SW480 (cell line): ENCODE data around the gene DDOST.

Experiments used
- DNase-seq: peaks from one replicate; pipeline ENCODE4 v3.0.0-alpha.2; 2016; ENCODE audit warnings: low spot score

DDOST gene

DNA sequence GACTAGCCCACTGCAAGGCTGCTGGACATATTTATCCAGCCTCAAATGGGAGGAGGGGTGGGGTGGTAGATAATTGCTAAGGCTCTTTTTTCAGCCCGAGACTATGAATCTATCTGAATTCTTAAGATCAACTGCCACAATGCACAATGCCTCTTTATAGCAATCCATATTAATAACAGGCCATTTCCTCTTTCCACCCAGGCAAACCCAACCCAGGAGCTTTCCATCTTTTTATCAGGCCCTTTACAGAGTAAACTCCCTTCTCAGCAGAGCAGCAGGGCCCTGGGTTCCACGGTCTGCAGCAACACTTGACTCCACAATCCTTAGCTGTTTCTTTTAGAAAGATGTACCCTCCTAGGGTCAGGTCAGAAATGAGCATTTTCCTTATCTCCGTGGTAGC lies 806 bp downstream of the DDOST start:
- no peak for DNase-seq

- no peak for DNase-seq
These were observed 2.8 kb downstream of the DDOST start for GRCh38 chr1:20658166-20658915.

DNA sequence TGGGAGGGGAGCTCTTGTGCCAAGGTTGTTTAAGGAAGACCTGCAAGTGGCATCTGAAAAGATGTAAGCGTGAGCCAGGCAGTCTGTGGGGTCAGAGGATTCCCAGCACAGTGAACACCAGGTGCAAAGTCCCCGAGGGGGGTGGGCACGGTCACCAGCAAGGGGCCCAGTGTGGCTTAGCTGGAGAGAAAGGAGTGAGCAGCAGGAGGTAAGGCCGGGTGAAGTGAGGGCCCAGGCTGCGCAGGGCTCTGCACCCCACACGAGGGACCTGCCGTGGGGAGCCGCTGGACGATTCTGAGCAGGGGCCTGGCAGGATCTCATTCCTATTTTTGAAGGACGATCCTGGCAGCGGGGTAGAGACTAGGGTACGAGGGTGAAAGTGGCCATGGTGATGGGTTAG lies 4.1 kb downstream of the DDOST start:
- no peak for DNase-seq

- DNase-seq, result no peak
These were observed 7.0 kb downstream of the DDOST start for GRCh38 chr1:20654104-20654690.

DNA sequence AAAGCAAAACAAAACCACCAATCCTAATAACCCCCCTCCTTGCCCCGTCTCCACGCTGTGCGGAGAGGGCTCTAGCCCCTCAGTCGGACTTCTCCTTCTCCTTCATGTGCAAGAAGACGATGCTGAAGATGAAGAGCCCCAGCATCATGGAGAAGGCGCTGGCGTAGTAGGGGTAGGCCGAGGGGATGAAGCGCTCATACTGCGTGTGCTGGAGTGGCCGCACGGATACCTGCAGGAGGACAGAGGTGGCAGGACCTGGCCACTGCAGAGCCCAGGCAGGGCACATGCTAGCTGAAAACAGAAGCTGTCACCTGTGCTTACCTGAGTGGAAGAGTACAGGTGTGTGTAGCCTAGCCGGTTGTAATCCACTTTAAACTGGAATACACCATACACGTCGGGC lies 8.9 kb downstream of the DDOST start:
- DNase-seq, result no peak

GRCh38 chr1:20648946-20649345 lies 12.2 kb downstream of the DDOST start:
- DNase-seq, result no peak

GRCh38 chr1:20648438-20648837 lies 12.7 kb downstream of the DDOST start:
- no peak for DNase-seq

DNA sequence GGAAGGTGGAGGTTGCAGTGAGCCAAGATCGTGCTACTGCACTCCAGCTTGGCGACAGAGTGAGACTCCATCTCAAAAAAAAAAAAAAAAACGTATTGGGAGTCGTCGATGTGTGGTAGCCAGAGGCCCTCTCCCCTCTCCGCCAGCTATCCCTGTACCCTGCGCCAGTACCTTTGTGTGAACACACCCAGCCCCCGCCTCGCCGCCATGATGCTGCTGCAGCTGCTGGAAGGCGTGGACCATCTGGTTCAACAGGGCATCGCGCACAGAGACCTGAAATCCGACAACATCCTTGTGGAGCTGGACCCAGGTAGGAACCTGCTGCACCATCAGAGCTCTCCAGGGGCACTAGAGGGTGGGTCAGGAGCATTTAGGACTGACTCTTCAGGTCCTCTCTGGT lies 15.8 kb downstream of the DDOST start:
- DNase-seq, result no peak

DNA sequence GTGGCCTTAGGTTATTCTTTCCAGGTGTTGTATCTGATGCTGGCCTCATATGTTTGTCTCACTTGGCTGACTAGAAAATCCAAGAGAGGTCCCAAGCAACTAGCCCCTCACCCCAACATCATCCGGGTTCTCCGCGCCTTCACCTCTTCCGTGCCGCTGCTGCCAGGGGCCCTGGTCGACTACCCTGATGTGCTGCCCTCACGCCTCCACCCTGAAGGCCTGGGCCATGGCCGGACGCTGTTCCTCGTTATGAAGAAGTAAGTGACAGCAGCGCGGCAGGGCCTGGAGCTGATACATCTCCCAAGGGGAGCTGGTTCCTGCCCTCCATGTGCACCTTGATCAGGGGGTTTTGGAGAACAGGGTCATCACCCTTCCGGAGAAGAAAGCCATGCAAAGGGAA lies 16.8 kb downstream of the DDOST start:
- no peak for DNase-seq

GRCh38 chr1:20643080-20643479 lies 18.1 kb downstream of the DDOST start:
- no peak for DNase-seq

- no peak for DNase-seq
These were observed 19.2 kb downstream of the DDOST start for GRCh38 chr1:20641975-20642374.

GRCh38 chr1:20640183-20640597 lies 21.0 kb downstream of the DDOST start:
- peak; percentile 52 for DNase-seq

GRCh38 chr1:20636785-20637347 lies 24.3 kb downstream of the DDOST start:
- no peak for DNase-seq

GRCh38 chr1:20634594-20635084 lies 26.5 kb downstream of the DDOST start:
- DNase-seq, result peak; percentile 71

- DNase-seq, result peak; percentile 35
These were observed 27.0 kb downstream of the DDOST start for GRCh38 chr1:20634065-20634593.

GRCh38 chr1:20633190-20634064 lies 27.7 kb downstream of the DDOST start, which contains the start of gene PINK1:
Gene PINK1 (plus strand): TSS chr1:20633458. CDS start chr1:20633549, 91 bp downstream.
- peak; percentile 84 for DNase-seq

GRCh38 chr1:20632386-20632785 lies 28.8 kb downstream of the DDOST start:
- no peak for DNase-seq

DNA sequence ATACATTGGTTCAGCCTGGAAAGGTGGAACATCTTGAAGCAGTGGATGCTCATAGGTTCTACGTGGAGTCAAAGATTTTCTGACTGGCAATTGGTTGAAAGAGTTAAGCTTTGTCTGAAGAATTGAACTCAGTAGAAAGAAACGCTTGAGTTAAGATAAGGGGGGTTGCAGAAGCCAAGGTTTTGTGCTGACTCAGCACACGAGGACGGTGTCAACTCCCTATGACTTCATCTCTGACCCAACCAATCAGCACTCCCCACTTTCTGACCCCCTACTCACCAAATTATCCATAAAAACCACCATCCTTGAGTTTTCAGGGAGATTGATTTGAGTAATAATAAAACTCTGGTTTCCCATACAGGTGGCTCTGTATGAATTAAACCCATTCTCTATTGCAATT lies 30.4 kb downstream of the DDOST start:
- no peak for DNase-seq

DNA sequence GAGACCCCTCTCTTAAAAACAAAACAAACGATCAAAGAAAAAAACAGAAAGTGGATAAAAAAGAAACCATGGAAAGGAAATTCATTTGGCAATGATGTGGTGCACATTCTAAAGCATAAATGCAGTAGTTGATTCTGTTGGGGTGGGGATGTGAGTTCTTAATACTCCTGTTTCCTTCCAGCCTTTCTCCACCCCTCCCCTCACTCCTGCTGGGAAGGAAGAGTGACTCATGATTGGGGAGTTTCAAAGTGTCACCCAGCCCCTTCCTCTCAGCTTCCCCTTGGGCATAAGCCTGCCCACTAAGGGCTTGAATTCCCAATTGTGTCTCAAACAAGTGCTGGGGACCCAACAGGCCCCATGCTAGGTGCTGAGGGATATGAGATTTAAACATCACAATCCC lies 34.6 kb downstream of the DDOST start:
- no peak for DNase-seq

DNA sequence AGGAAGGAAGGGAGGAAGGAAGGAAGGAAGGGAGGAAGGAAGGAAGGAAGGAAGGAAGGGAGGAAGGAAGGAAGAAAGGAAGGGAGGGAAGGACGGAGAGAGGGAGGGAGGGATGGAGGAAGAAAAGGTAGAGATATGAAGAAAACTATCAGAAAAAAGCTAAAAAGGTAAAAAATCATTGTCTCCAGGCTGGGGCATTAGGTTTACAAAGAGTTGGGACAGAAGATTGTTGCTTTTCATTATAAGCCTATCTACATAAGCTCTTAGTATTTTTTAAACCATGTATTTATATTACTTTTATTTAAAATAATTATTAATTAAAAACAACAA lies 35.1 kb downstream of the DDOST start:
- no peak for DNase-seq

- DNase-seq, result no peak
These were observed 35.7 kb downstream of the DDOST start for GRCh38 chr1:20625176-20626097.
